Camera-type eye (tissue), 1 donor: ENCODE data around the gene FAM193B. TPM values are rescaled to one million over a fixed set of nuclear protein-coding genes. Genes with fewer than 3 reads are reported as not detected.

Experiments
- total RNA-seq: library from RNA; depleted of rRNA; stranded (reverse); fragments of >200 nt; gene quantifications from one replicate; pipeline ENCODE4 v1.2.3, GENCODE V29; 2014

FAM193B gene
- 49.9 TPM for total RNA-seq

DNA sequence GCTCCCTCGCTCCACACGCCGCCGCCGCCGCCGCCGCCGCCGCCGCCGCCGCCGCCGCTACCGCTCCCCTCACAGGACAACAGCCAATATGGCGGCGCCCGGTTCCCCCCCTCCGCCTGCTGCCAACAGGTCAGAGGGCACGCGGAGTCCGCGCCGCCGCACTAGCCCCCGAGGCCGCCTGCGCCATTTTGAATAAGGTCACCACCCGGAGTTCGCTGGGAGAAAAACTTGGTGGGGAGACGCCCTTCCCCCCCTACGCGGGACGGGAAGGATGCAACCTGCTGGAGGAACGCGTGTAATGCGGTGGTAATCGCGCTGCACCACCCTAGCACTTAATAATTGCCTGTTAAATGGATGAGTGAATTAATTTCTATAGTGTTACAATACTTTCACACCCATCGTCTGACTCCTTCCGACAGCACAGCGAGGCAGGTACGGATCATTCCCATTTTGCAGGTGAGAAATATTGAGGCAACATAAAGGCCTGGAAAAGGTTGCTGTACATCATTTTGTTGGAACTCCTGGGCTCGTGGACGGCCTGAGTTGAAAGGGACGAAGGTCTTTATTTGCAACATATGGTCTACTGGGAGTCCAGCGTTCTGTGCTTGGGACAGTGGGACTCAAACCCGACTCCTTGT, at the start of gene FAM193B:
FAM193B (minus strand) TSS at position 90 of the 638 bp plus-strand sequence. CDS start 105 bp downstream, outside the sequence.

DNA sequence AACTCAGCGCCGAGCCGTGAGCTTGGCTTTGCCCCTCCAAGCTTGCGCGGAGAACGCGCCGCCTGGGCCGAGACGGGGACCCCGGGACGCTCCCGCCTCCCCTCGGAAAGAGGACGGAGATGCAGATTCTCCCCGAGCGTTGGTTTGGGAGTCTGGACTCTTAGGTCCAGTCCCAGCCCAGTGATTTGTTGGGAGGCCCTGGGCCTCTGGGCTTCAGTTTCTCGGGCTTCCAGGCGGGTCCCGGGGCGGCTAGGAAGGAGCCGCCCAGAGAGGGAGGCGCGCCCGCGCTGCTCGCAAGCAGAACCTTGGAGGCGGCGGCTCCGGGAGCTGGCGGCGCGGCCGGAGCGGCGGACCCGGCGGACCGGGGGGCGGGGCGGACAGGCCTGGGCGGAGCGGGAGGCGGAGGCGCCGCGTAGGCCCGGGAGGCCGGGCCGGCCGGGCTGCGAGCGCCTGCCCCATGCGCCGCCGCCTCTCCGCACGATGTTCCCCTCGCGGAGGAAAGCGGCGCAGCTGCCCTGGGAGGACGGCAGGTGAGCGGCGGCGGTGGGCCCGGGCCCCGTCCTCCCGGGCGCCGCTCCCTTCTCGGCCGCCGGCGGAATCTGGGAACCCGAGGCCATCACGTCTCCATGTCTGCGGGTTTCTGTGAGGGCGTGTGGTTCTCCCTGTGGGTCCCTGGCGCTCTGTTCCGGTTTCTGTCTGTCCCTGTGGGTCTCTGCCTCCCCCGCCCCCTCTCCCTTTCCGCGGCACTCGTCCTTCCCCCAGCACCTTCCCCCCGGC, 45.6 kb upstream of the FAM193B start, which contains the start of gene B4GALT7:
B4GALT7 (plus strand) TSS at position 402 of the 777 bp plus-strand sequence; CDS start at position 481, 79 bp downstream.

GRCh38 chr5:177592010-177592834, 37.9 kb upstream of the FAM193B start, which contains the start of gene TMED9:
Gene TMED9 (plus strand): TSS chr5:177592203. CDS start chr5:177592215, 12 bp downstream.

GRCh38 chr5:177516601-177517568, 37.5 kb downstream of the FAM193B start, which contains the start of gene DDX41:
Gene DDX41 (minus strand): TSS chr5:177516961. CDS start chr5:177516945, 16 bp downstream.

GRCh38 chr5:177509381-177509951, 44.9 kb downstream of the FAM193B start, which contains the start of gene DOK3:
Gene DOK3 (minus strand): TSS chr5:177509826. CDS start chr5:177509540, 286 bp downstream.

DNA sequence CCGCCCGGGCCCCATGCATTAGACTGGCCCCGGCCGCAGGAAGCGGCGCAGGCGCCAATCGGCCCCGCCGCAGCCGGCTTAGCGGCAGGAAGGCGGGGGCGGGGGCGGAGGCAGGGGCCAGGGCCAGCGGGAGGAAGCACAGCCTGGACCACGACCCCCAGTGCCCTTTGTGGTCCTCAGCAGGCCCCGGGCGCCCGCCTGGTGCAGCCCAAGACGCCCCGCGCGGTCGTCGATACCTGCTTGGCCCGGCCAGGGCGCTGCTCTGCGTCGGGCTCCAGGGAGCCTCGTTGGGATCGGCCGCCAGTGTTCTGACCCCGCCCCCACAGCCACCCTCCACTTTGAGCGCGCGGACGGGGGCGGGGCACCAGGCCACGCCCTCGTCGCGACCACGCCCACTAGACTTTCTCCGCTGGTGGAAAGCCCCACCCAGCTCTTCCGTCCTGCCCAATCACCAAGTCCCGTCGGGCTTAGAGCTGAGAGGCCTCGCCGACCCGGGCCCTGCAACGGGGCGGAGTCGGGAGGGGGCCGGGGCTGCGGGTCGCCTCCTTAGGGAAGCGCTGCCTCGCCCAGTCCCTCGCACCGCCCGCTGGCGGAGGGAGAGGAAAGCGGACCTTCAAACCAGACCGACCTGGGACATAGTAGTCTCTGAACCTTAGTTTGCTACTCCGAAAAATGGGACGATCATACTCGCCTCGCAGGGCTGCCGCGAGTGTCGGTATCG, 56.9 kb downstream of the FAM193B start, which contains the start of gene PDLIM7:
PDLIM7 (minus strand) TSS at position 313 of the 721 bp plus-strand sequence. CDS start 1,092 bp downstream, outside the sequence.

GRCh38 chr5:177473443-177474001, 80.8 kb downstream of the FAM193B start, which contains the start of gene DBN1:
Gene DBN1 (minus strand): TSS chr5:177473634. CDS start chr5:177473521, 113 bp downstream.

Other genes with a start within 250 kb of the FAM193B start
- 14.5 TPM for gene MXD3, start 242.7 kb downstream of the FAM193B start, total RNA-seq
- 150 TPM for gene LMAN2, start 202.9 kb downstream of the FAM193B start, total RNA-seq
- 5.1 TPM for gene RGS14, start 196.6 kb downstream of the FAM193B start, total RNA-seq
- not detected for gene SLC34A1, start 170.1 kb downstream of the FAM193B start, total RNA-seq
- not detected for gene PFN3, start 153.9 kb downstream of the FAM193B start, total RNA-seq
- gene F12, start 145.0 kb downstream of the FAM193B start, total RNA-seq, result 1.9 TPM
- 22.2 TPM for gene GRK6, start 127.9 kb downstream of the FAM193B start, total RNA-seq
- 4.8 TPM for gene PRR7, start 107.7 kb downstream of the FAM193B start, total RNA-seq
- gene DBN1, start 80.9 kb downstream of the FAM193B start, total RNA-seq, result 132 TPM
- 64.4 TPM for gene PDLIM7, start 57.0 kb downstream of the FAM193B start, total RNA-seq
- 4.8 TPM for gene DOK3, start 44.7 kb downstream of the FAM193B start, total RNA-seq
- gene DDX41, start 37.6 kb downstream of the FAM193B start, total RNA-seq, result 68.6 TPM
- 81.0 TPM for gene TMED9, start 37.6 kb upstream of the FAM193B start, total RNA-seq
- gene B4GALT7, start 45.6 kb upstream of the FAM193B start, total RNA-seq, result 29.9 TPM
- 1.9 TPM for gene FAM153A, start 228.3 kb upstream of the FAM193B start, total RNA-seq